ENCODE data around the gene ABCB11. TPM values are rescaled to one million over a fixed set of nuclear protein-coding genes. Genes with fewer than 3 reads are reported as not detected.
A peak's percentile ranks its signal among the peaks of the same experiment; 100 is the strongest.

Gene ABCB11
- total and polyA plus RNA-seq, 2 experiments from 2014 or later, result 0.06 to 0.12 TPM

DNA sequence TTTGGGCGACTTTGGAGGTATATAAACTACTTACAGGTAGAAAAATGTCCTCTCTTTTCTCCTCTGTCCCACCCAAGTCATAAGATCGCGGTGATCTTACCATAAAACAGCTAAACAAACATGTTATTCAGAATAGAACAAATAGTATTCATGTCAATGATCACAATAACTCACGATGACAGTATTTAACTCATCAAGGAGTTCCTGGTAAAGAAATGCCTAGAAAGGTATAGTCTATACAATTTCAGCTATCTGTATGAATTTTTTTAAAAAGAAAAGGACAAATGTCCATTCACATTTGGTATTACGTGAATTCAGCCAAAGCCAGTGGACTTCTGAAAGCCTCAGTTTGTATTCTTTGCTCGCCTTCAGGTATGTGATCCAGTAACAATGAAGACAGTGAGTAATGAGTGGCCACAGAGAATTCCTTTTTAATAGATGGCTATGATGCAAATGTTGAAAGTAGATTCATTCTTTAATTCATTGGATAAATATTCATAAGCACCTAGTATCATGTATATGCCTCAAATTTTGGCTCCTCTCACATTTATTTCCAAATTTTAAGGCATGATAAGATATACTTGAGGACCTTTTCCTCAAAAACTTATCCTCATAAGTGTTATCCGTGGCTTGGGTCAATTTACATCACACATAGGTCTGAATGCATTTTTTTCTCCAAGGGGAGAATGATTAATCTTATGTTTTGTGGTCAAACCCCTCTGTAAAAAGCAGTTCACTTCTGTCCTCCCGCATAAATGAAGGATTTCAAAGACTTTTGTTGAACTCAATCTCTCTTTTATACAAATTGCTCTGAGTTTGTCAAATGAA lies 20.3 kb downstream of the ABCB11 start:
- peak in 1 of 2 donors; percentile 35 for DNase-seq (ENCODE audit: low read depth in 1 of 2, low spot score in 1 of 2)
- H3K4me3 ChIP-seq, result no peak overlapping the region
- peak overlapping the region; percentile 66 for H3K27ac ChIP-seq
- TF ChIP-seq, protein P1, sequence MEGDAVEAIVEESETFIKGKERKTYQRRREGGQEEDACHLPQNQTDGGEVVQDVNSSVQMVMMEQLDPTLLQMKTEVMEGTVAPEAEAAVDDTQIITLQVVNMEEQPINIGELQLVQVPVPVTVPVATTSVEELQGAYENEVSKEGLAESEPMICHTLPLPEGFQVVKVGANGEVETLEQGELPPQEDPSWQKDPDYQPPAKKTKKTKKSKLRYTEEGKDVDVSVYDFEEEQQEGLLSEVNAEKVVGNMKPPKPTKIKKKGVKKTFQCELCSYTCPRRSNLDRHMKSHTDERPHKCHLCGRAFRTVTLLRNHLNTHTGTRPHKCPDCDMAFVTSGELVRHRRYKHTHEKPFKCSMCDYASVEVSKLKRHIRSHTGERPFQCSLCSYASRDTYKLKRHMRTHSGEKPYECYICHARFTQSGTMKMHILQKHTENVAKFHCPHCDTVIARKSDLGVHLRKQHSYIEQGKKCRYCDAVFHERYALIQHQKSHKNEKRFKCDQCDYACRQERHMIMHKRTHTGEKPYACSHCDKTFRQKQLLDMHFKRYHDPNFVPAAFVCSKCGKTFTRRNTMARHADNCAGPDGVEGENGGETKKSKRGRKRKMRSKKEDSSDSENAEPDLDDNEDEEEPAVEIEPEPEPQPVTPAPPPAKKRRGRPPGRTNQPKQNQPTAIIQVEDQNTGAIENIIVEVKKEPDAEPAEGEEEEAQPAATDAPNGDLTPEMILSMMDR (IDR thresholded peaks at IDR 0.05; ENCODE audit: low read depth, low read length), result no peak
- peaks cover 32% of the 10 kb centered on the region for H3K4me1 ChIP-seq (ENCODE audit: low read depth)
- no peaks in the 10 kb centered on the region for H3K36me3 ChIP-seq
- no peaks in the 10 kb centered on the region for H3K9me3 ChIP-seq (ENCODE audit: low read depth)
- H3K27me3 ChIP-seq, result no peaks in the 10 kb centered on the region

DNA sequence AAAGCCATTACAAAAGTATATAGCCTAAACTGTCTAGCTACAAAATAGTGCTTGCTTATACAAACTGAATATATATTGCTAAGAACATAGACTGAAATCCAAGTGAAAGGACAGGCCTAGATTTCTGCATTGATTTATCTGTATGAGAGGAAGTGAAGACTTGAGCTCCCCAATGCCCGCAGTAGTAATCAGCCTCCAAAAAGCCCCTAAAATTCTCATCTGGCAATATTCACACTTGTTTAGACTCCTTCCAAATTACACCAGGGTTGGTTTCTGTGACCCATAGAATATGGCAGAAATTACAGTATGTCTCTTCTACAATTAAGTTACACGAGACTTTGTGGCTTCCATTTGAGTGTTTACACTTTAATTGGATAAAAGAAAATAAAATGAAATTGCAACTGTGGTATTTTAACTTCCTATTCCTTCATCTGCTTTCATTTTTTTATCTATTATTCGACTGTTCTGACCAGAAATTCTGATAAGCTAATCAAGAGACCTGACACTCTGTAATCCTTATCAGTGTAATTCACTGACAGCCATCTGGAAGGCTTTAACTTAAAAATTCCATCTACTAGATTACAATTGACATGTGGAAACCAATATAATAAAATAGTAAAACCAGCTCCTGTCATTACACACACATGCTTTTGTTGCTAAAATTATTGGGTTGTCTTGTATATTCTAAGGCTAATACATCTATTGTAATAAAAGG lies 21.1 kb downstream of the ABCB11 start:
- TF ChIP-seq, protein P1 (IDR thresholded peaks at IDR 0.05; ENCODE audit: low read depth, low read length), result no peak
- H3K36me3 ChIP-seq, result no peaks in the 10 kb centered on the region
- H3K9me3 ChIP-seq (ENCODE audit: low read depth), result no peaks in the 10 kb centered on the region
- peak overlapping the region; percentile 66 for H3K27ac ChIP-seq
- peak in 1 of 2 donors; percentile 18 for DNase-seq (ENCODE audit: low read depth in 1 of 2, low spot score in 1 of 2)
- H3K27me3 ChIP-seq, result no peaks in the 10 kb centered on the region
- H3K4me3 ChIP-seq, result no peak overlapping the region
- peaks cover 32% of the 10 kb centered on the region for H3K4me1 ChIP-seq (ENCODE audit: low read depth)

DNA sequence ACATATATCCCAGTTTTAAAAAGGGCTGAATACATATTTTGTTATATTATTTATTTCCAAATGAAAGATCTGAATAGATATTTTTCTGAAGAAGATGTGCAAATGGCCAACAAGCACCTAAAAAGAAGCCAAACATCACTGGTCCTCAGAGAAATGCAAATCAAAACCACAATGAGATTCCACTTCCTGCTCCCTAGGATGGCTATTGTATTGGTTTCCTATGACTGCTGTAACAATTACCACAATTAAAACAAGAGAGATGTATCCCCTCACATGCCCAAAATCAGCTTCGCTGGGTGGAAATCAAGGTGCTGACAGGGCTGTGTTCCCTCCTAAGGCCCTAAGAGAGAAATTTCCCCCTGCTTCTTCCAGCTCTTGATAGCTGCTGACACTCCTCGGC lies 23.2 kb downstream of the ABCB11 start:
- no peaks in the 10 kb centered on the region for H3K27me3 ChIP-seq
- no peak overlapping the region for H3K27ac ChIP-seq
- H3K36me3 ChIP-seq, result no peaks in the 10 kb centered on the region
- TF ChIP-seq, protein P1 (IDR thresholded peaks at IDR 0.05; ENCODE audit: low read depth, low read length), result no peak
- no peaks in the 10 kb centered on the region for H3K9me3 ChIP-seq (ENCODE audit: low read depth)
- no peak for DNase-seq (ENCODE audit: low read depth in 1 of 2, low spot score in 1 of 2)
- H3K4me3 ChIP-seq, result no peak overlapping the region
- peaks cover 30% of the 10 kb centered on the region for H3K4me1 ChIP-seq (ENCODE audit: low read depth)

DNA sequence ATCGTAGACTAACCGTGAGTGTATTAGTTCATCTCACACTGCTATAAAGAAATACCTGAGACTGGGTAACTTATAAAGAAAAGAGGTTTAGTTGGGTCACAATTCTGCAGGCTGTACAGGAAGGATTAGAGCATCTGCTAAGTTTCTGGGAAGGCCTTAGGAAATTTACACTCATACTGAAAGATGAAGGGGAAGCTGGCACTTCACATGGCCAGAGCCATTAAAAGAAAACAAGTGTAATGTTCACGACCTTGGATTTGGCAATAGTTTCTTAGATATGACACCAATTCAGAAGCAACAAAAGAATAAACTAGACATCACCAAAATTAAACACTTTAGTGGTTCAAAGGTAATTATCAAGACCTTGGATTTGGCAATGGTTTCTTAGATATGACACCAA lies 23.8 kb downstream of the ABCB11 start:
- DNase-seq (ENCODE audit: low read depth in 1 of 2, low spot score in 1 of 2), result no peak
- Histone ChIP-seq H3K9me3 (ENCODE audit: low read depth) (no peaks in the 10 kb centered on the region), H3K4me1 (ENCODE audit: low read depth) (peaks cover 24% of the 10 kb centered on the region), H3K4me3 (no peak overlapping the region), H3K36me3 (no peaks in the 10 kb centered on the region), H3K27ac (no peak overlapping the region), H3K27me3 (no peaks in the 10 kb centered on the region)
- TF ChIP-seq, protein P1 (IDR thresholded peaks at IDR 0.05; ENCODE audit: low read depth, low read length), result no peak

DNA sequence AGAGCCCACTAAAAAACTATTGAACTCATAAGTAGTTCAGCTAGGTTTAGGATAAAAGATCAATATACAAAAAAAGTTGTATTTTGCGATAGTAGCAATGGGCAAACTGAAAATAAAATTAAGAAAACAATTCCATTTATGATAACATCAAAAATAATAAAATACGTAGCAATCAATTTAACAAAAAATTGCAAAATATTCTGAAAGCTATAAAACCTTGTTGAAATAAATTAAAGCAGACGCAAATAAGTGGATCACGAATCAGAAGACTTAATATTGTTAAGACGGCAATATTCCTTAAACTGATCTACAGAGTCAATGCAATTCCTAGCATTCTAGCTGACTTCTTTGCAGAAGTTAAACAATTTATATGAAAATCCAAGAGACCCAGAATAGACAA lies 24.5 kb downstream of the ABCB11 start:
- H3K27ac ChIP-seq, result no peak overlapping the region
- TF ChIP-seq, protein P1 (IDR thresholded peaks at IDR 0.05; ENCODE audit: low read depth, low read length), result no peak
- no peaks in the 10 kb centered on the region for H3K27me3 ChIP-seq
- peaks cover 19% of the 10 kb centered on the region for H3K4me1 ChIP-seq (ENCODE audit: low read depth)
- H3K4me3 ChIP-seq, result no peak overlapping the region
- DNase-seq (ENCODE audit: low read depth in 1 of 2, low spot score in 1 of 2), result no peak
- no peaks in the 10 kb centered on the region for H3K36me3 ChIP-seq
- no peaks in the 10 kb centered on the region for H3K9me3 ChIP-seq (ENCODE audit: low read depth)
